Eye (tissue), 1 donor: ENCODE data around the gene PTPRN2.
"Not testable (repeated sequence)": the region's sequence is repeated elsewhere in the genome, so short reads cannot be mapped to it uniquely, and the experiment has no call there.

Source experiments
- DNase-seq: peaks from one replicate; pipeline ENCODE4 v3.0.0-alpha.2; 2015

The PTPRN2 gene

GRCh38 chr7:158244873-158245723, 342.5 kb downstream of the PTPRN2 start:
- no peak for DNase-seq

DNA sequence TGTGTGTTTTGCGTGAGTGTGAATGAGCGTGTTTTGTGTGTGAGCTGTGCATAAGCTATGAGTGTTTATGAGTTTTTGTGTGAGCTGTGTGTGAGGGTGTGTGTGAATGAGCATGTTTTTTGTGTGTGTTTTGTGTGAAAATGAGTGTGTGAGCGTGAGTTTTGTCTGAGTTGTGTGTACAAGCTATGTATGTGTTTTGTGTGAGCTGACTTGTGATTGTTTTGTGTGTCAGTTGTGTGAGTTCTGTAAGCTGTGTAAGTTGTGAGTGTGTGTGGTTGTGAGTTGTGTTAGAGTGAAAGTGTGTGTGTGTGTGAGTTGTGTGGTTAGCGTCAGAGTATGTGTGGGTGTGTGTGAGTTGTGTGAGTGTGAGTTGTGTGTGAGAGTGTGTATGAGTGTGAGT, 343.2 kb downstream of the PTPRN2 start:
- DNase-seq: no peak

DNA sequence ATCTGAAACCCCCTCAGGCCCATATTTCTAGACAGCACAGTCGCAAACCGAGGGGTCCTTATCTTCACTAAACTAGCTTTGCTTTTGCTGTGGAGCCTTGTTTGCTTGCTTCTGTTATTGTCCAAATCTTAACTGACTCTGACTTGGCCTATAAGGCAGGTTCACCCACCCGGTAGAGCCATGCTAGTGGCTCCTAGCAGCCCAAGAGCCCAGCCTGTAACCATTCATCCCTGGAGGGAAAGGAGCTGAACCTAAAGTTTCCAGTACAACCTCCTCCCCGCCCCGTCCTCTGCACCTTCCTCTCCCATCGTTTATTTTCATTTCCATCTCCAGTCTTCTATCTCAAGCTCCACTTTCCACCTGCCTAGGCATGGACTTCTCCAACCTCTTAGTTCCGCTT, 345.7 kb downstream of the PTPRN2 start:
- no peak for DNase-seq

- no peak for DNase-seq
Observed at GRCh38 chr7:158240801-158241200, 346.8 kb downstream of the PTPRN2 start.

- peak; percentile 69 for DNase-seq
Observed at GRCh38 chr7:158239290-158239981, 348.2 kb downstream of the PTPRN2 start.

DNA sequence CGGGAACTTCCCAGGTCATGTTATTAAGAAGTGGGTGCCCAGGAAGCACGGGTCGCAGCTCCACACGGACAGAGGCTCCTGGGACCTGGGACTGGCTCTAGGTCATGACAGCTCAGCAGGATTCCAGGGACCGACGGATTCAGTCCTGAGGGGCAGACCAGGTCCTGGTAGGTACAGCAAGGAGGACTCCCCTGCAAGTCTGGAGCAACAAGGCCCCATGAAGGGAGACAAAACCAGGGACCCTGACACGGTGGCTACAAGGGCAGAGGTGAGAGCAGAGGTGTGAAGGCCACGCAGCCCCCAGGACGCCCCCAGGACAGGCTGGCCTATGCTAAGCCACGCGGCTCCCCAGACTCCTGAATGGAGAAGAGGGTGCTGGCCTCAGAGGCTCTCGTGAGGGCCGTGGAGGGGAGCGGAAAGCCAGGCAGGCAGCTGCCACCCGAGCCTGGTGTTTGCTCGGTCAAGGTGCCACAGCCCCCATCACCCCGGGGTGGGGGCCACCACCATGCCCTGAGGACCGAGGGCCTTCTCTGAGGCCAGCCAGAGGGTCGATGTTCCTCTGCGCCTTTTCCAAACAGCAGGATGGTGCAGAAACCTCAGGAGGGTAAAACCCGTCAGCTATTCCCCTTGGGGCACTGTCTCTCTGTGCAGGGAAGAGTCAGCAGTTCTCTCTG, 348.9 kb downstream of the PTPRN2 start:
- DNase-seq: no peak

DNA sequence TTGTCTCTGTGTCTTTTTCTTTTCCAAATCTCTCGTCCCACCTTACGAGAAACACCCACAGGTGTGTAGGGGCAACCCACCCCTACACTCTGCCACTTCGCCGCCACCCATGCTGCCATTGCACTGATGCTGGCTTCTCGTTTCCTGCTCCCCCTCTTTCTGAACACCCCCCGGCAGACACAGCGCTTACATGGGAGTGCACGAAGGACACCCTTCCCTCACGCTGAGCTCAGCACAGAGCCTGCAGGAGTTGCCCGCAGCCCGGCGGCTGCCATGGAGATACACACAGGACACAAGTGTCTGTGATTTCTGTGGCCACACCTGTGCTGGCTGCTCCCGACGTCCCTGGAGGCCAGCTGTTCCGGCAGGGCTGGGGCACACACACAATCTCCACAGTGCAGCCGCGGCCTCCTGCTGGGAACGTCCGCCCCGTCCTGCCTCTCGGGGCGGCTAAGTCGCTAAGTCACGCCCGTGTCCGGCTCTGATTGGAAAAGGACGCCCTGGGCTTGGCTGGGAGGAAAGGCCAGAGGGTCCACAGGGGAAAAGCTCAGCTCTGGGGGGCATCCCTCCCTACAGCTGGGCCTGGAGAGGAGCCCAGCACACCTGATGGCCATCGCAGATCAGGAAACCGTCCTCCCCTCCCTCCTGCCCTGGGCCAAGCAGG, 349.8 kb downstream of the PTPRN2 start:
- peak; percentile 6 for DNase-seq

DNA sequence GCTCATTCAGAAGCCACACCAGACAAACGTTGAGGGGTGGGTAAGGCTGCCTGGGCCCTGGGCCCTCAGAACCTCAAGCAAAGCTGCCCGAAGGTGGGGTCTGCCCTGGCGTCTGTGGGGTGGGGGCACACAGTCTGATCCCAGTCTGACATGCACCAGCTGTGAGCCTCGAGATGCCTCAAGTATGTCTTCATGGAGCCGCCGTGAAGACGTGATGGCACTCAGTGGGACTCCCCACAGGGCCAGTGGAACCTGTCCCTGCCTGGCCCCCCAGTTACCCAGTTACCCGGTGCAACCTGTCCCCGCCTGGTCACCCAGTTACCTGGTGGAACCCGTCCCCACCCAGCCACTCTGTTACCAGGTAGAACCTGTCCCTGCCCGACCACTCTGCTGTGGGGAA, 351.2 kb downstream of the PTPRN2 start:
- no peak for DNase-seq

- no peak for DNase-seq
Observed at GRCh38 chr7:158235862-158236261, 351.8 kb downstream of the PTPRN2 start.

GRCh38 chr7:158229945-158230344, 357.7 kb downstream of the PTPRN2 start:
- DNase-seq: no peak

DNA sequence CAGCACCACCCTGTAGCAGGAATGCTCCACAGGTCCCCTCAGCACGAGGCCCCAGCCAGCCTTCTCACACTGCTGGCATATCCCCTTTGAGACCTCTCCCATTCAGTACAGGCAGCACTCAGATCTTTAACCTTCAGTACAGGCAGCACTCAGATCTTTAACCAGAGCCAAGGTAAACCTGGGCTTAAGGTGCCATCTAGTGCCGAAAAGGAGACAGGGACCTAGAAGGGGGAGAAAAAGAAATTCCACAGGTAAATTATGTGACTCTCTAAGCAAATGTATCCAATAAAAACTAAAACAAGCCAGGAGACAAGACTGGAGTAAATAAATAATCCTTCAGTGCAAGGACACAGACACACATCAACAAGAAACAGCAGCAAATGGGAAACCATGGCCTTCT, 358.6 kb downstream of the PTPRN2 start:
- DNase-seq: no peak

DNA sequence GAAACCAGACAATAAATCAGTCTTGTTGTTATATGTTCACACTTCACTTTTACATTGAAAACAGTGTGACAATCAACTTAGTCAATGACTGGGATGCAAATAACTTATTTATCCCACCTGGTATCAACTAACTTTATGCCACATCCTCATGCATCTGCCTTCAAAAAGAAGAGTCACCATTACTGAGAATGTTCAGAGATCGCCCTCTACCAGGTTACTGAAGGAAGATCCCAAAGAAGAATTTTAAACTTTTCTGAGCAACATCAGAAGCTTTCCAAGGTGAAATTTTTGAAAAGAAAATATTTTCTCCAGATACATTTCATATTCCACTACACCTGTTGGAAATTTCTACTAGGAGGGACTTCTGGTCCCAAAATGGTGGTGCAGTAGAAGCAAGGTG, 359.5 kb downstream of the PTPRN2 start:
- no peak for DNase-seq

DNA sequence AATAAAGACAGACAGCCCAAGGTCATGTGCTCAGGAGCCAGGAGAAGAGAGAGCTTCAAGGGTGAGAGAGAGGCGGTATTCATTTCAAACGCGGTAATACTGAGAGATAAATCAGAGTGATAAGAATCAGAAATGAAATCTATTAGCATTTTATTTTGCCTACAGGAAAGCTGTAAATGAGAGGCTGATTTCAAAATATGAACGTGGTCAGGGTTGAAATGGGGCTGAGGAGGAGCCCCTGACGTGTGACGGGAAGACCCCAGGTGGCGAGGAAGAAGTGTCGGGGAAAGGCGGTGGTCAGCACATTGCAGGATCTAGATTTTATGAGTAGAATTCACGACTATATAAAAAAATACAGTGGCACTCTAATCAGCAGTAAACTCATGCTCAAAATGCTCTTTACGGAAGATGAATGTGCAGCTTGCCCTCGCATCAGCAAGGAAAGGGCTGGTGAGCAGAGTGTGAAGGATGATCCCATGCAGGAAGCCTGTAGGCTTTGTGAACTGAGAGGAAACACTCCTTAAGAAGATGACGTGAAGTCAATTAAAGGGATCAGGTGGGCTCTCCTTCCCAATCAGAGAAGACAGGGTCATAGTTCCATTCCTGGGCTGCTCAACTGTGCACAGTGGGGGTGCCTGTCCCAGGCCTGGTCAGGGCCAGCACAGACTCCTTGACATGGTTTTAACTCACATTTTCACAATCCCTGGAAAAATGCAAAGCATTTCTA, 360.2 kb downstream of the PTPRN2 start:
- DNase-seq: no peak

DNA sequence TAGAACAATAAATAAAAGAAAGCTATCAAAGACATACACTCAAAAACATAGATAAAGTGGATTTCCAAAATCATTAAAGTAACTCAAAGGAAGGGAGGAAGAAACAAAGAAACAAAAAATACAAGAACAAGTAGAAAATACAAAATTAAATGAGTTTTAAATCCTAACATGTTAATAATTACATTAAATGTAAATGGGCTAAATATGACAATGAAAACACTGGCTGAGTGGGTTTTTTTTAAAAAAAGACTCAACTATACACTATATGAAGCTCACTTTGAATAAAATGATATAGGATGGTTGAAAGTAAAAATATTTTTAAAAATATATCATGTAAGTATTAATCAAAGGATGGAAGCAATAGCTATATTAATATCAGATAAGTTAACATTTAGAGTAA, 371.4 kb downstream of the PTPRN2 start:
- no peak for DNase-seq

- no peak for DNase-seq
Observed at GRCh38 chr7:158209435-158209834, 378.2 kb downstream of the PTPRN2 start.

DNA sequence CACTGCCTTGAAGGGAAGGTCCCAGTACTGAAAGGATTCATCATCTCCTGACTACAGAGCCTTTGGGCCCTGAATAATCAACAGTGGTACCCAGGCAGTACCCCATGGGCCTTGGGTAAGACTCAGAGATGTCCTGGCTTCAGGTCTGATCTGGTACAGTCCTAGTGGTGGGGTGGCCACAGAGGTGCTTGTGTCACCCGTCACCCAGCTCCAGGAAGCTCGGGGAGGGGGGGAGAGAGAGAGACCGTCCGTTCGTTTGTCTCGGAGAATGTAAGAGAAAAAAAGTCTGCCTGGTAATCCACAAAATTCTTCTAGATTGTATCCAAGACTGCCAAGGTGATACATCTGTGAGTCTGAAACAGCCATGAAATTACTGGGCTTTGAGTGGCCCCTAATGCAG, 381.3 kb downstream of the PTPRN2 start:
- no peak for DNase-seq

GRCh38 chr7:158204453-158204852, 383.2 kb downstream of the PTPRN2 start:
- DNase-seq: no peak

DNA sequence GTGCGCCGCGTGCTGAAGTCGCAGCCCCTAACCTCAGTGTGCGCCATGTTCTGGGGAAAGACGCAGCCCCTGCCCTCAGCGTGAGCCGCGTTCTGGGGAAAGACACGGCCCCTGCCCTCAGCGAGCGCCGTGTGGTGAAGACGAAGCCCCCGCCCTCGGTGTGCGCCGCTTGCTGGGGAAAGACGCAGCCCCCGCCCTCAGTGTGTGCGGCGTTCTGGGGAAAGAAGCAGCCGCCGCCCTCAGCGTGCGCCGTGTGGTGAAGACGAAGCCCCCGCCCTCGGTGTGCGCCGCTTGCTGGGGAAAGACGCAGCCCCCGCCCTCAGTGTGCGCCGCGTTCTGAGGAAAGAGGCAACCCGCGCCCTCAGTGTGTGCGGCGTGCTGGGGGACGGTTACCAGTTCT, 383.7 kb downstream of the PTPRN2 start:
- not testable (repeated sequence) for DNase-seq

- no peak for DNase-seq
Observed at GRCh38 chr7:158194365-158194900, 393.2 kb downstream of the PTPRN2 start.

DNA sequence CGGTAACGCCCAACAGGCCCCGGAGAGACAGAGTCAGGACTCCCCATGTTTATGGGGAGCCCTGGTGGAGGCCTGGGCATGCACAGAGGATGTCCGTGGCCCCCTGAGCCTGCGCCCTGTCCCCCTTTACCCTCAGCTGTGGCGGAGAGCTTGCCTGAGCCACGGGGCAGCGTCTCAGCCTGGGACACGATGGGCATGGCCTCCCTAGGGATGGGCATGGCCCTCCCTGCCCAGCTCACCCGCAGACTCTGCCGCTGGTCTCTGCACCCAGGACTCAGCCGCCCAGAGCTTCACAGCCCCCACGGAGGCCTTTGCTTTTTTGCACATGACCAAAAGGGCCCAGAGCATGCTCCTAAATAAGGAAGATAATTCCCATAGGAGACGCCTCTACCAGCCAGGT, 394.2 kb downstream of the PTPRN2 start:
- DNase-seq: no peak

- DNase-seq: no peak
Observed at GRCh38 chr7:158192956-158193355, 394.7 kb downstream of the PTPRN2 start.

- no peak for DNase-seq
Observed at GRCh38 chr7:158192184-158192835, 395.3 kb downstream of the PTPRN2 start.
